HepG2 (cell line): Measurements from ENCODE around the gene DCTN4. TPM values are rescaled to one million over a fixed set of nuclear protein-coding genes. Genes with fewer than 3 reads are reported as not detected.

Experiments
- ASH2L ChIP-seq: fragments of 300-600, 200-600 bp; sonication (generic); IDR thresholded peaks from 2 replicates; pipeline ENCODE4 v1.7.0; 2017; ENCODE audit warnings: low read depth, mild to moderate bottlenecking, moderate library complexity, mixed read lengths, low read length; ENCODE audit not compliant: insufficient read length
- GFI1 ChIP-seq: sonication (generic); formaldehyde crosslinking; IDR thresholded peaks from 2 replicates; pipeline ENCODE4 v1.5.0; 2020; ENCODE audit warnings: missing genetic modification reagents, mild to moderate bottlenecking, borderline replicate concordance
- NFIC ChIP-seq: IDR thresholded peaks from 2 replicates; pipeline ENCODE4 v1.6.1; 2012; ENCODE audit warnings: mild to moderate bottlenecking, low read length, inconsistent platforms
- NFYC ChIP-seq: IDR thresholded peaks from 2 replicates; pipeline ENCODE4 v1.6.1; 2016; ENCODE audit warnings: missing genetic modification reagents, missing compliant biosample characterization
- NPAS2 ChIP-seq: sonication (generic); formaldehyde crosslinking; IDR thresholded peaks from 2 replicates; pipeline ENCODE4 v1.8.0; 2022; ENCODE audit warnings: mild to moderate bottlenecking, missing genetic modification reagents, borderline replicate concordance
- NR2C2 ChIP-seq: sonication (generic); formaldehyde crosslinking; IDR thresholded peaks from 2 replicates; pipeline ENCODE4 v1.4.0; 2020; ENCODE audit warnings: missing genetic modification reagents, mild to moderate bottlenecking, moderate library complexity, borderline replicate concordance
- PHF5A ChIP-seq: IDR thresholded peaks from one replicate; pipeline ENCODE4 v1.6.1; 2018; ENCODE audit warnings: low read depth, missing genetic modification reagents; ENCODE audit not compliant: unreplicated experiment
- REPIN1 ChIP-seq: sonication (generic); formaldehyde crosslinking; IDR thresholded peaks from 2 replicates; pipeline ENCODE4 v1.8.0; 2022; ENCODE audit warnings: missing genetic modification reagents, low read depth, mild to moderate bottlenecking, borderline replicate concordance
- SIX1 ChIP-seq: sonication (generic); formaldehyde crosslinking; IDR thresholded peaks from 2 replicates; pipeline ENCODE4 v1.4.0; 2020; ENCODE audit warnings: missing genetic modification reagents, borderline replicate concordance
- TFE3 ChIP-seq: IDR thresholded peaks from 2 replicates; pipeline ENCODE4 v1.6.1; 2016
- YY1 ChIP-seq: IDR thresholded peaks from 2 replicates; pipeline ENCODE4 v1.6.1; 2011; ENCODE audit warnings: low read length, low read depth, moderate library complexity, mild to moderate bottlenecking; ENCODE audit not compliant: insufficient read depth, insufficient replicate concordance
- ZBTB26 ChIP-seq: IDR thresholded peaks from 2 replicates; pipeline ENCODE4 v1.6.1; 2016; ENCODE audit warnings: missing compliant biosample characterization, missing genetic modification reagents, borderline replicate concordance
- ZBTB7A ChIP-seq: sonication (generic); formaldehyde crosslinking; IDR thresholded peaks from 2 replicates; pipeline ENCODE4 v1.8.0; 2022; ENCODE audit warnings: mild to moderate bottlenecking, missing genetic modification reagents
- ZHX1 ChIP-seq: sonication (generic); formaldehyde crosslinking; IDR thresholded peaks from 2 replicates; pipeline ENCODE4 v1.8.1; 2022; ENCODE audit warnings: low read depth, mild to moderate bottlenecking, missing genetic modification reagents
- ZMYM2 ChIP-seq: sonication (generic); formaldehyde crosslinking; IDR thresholded peaks from 2 replicates; pipeline ENCODE4 v1.8.0; 2022; ENCODE audit warnings: mild to moderate bottlenecking, missing genetic modification reagents
- ZNF251 ChIP-seq: sonication (generic); formaldehyde crosslinking; IDR thresholded peaks from 2 replicates; pipeline ENCODE4 v1.9.0; 2021; ENCODE audit warnings: mild to moderate bottlenecking, missing genetic modification reagents
- ZNF264 ChIP-seq: sonication (generic); formaldehyde crosslinking; IDR thresholded peaks from 2 replicates; pipeline ENCODE4 v1.4.0; 2020; ENCODE audit warnings: missing genetic modification reagents
- polyA plus RNA-seq, 8 experiments: library from polyadenylated mRNA; depleted of rRNA in 3 of 8; stranded (reverse) in 7 of 8; unstranded in 1 of 8; fragments of >200 nt; fragmentation: Illumina TruSeq in 4 of 8; extraction: Trizol in 4 of 8; gene quantifications; 2 replicates each; pipeline versions ENCODE4 v1.2.1 to v1.2.3, GENCODE V29; 2011 to 2016; ENCODE audit warnings: low read depth in 4 of 8, missing spikeins in 1 of 8, mixed read lengths in 1 of 8; ENCODE audit not compliant: insufficient read depth in 1 of 8
- total RNA-seq, 5 experiments: library from RNA; depleted of rRNA; stranded (reverse); fragments of >200 nt; fragmentation: Illumina TruSeq; extraction: Trizol; gene quantifications; 2 replicates each; pipeline ENCODE4 v1.2.3, GENCODE V29; 2016; ENCODE audit warnings: low read depth in 1 of 5
- TF ChIP-seq, protein P1 (sequence below): sonication (generic); formaldehyde crosslinking; IDR thresholded peaks from 2 replicates; pipeline ENCODE4 v1.5.1; 2020; ENCODE audit warnings: mild to moderate bottlenecking, missing genetic modification reagents, borderline replicate concordance
- TF ChIP-seq, protein P2 (sequence below): sonication (generic); formaldehyde crosslinking; IDR thresholded peaks from 2 replicates; pipeline ENCODE4 v1.5.1; 2020; ENCODE audit warnings: missing genetic modification reagents, mild to moderate bottlenecking, borderline replicate concordance

Gene DCTN4
- total and polyA plus RNA-seq, 2 of the 13 experiments (the other 11 are each of a cell fraction or from before 2014, with no cell fraction given), result 24.1 to 26.9 TPM

GRCh38 chr5:150700594-150701377 is 58.0 kb downstream of the DCTN4 start, which contains the start of gene RBM22 (continued):
- TF ChIP-seq ASH2L, result peak; percentile 93
- no peak for TF ChIP-seq ZHX1
- TF ChIP-seq, protein P1, sequence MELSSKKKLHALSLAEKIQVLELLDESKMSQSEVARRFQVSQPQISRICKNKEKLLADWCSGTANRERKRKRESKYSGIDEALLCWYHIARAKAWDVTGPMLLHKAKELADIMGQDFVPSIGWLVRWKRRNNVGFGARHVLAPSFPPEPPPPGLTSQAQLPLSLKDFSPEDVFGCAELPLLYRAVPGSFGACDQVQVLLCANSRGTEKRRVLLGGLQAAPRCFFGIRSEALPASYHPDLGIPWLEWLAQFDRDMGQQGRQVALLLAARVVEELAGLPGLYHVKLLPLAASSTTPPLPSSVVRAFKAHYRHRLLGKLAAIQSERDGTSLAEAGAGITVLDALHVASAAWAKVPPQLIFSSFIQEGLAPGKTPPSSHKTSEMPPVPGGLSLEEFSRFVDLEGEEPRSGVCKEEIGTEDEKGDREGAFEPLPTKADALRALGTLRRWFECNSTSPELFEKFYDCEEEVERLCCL (CRISPR knock-in tag), result no peak
- TF ChIP-seq REPIN1 (CRISPR knock-in tag), result peak; percentile 75
- no peak for TF ChIP-seq PHF5A
- no peak for TF ChIP-seq ZBTB7A (CRISPR knock-in tag)
- TF ChIP-seq NPAS2, result no peak
- peak; percentile 13; the same call in 1 of the 2 replicates for TF ChIP-seq ZBTB26 (CRISPR knock-in tag)
- peak; percentile 30; the same call in 1 of the 2 replicates for TF ChIP-seq ZMYM2
- TF ChIP-seq SIX1 (CRISPR knock-in tag), result no peak
- TF ChIP-seq, protein P2, sequence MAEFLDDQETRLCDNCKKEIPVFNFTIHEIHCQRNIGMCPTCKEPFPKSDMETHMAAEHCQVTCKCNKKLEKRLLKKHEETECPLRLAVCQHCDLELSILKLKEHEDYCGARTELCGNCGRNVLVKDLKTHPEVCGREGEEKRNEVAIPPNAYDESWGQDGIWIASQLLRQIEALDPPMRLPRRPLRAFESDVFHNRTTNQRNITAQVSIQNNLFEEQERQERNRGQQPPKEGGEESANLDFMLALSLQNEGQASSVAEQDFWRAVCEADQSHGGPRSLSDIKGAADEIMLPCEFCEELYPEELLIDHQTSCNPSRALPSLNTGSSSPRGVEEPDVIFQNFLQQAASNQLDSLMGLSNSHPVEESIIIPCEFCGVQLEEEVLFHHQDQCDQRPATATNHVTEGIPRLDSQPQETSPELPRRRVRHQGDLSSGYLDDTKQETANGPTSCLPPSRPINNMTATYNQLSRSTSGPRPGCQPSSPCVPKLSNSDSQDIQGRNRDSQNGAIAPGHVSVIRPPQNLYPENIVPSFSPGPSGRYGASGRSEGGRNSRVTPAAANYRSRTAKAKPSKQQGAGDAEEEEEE (CRISPR knock-in tag), result no peak
- TF ChIP-seq NFYC (CRISPR knock-in tag), result peak; percentile 36
- TF ChIP-seq YY1, result peak; percentile 91
- peak; percentile 78; the same call in 1 of the 2 replicates for TF ChIP-seq NR2C2 (CRISPR knock-in tag)
- 0 out of 2 replicates have a peak, but pooled peaks have one; percentile 14 for TF ChIP-seq GFI1 (CRISPR knock-in tag)
- TF ChIP-seq NFIC, result peak; percentile 37; the same call in 1 of the 2 replicates
- no peak for TF ChIP-seq ZNF251 (CRISPR knock-in tag)
- TF ChIP-seq TFE3, result no peak; the same call in 1 of the 2 replicates
- peak; percentile 18; the same call in 1 of the 2 replicates for TF ChIP-seq ZNF264 (CRISPR knock-in tag)
